Mesodermal cell (in vitro differentiated cells): ENCODE data around the gene ENO4.

Experiments
- H3K27ac ChIP-seq: 2 replicates; pipeline ENCODE4 v1.7.0; 2013; ENCODE audit warnings: mild to moderate bottlenecking, low read depth, low read length, moderate library complexity; ENCODE audit not compliant: severe bottlenecking
- H3K36me3 ChIP-seq: 2 replicates; pipeline ENCODE4 v1.7.1; 2013; ENCODE audit warnings: mild to moderate bottlenecking, low read length, moderate library complexity; ENCODE audit not compliant: control insufficient read depth, insufficient read depth
- H3K4me1 ChIP-seq: one replicate; pipeline ENCODE4 v1.7.1; 2013; ENCODE audit warnings: mild to moderate bottlenecking, low read length; ENCODE audit not compliant: insufficient read depth, control insufficient read depth, poor library complexity, severe bottlenecking
- H3K4me3 ChIP-seq: 2 replicates; pipeline ENCODE4 v1.7.0; 2013; ENCODE audit warnings: low read length, control low read depth, mild to moderate bottlenecking; ENCODE audit not compliant: insufficient read depth, poor library complexity, severe bottlenecking; ENCODE audit errors: extremely low read depth
- H3K9me3 ChIP-seq: 2 replicates; pipeline ENCODE4 v1.7.1; 2013; ENCODE audit warnings: mild to moderate bottlenecking, low read length, moderate library complexity; ENCODE audit not compliant: control insufficient read depth
- WGBS, 2 experiments: methylation state at CpG; one replicate each; pipeline ENCODE4 v1.1.5; 2013; ENCODE audit warnings: missing lambda C conversion rate in 2 of 2; ENCODE audit not compliant: insufficient coverage in 2 of 2; 5-methylcytosine and 5-hydroxymethylcytosine counted together

Gene ENO4

DNA sequence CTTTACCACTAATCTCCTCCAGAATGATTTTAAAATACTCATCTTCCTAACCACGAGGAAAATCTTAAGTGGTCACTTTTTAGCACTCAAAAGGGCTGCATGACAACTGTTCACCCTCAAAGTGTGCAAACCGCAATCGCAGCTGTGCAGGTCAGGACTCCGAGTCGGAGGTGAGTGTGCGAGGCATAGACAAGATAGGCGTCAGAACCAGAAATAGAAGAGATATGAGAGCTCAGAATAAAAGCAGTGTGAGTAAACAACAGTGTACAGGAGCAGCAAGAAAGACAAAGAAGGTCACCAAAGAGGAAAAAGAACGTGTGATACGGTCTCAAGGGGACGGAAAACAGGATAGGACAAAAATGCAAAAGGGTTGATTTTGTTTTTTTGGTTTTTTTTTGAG, 17.5 kb upstream of the ENO4 start:
- H3K9me3 ChIP-seq: no peaks in the 10 kb centered on the region
- no peaks in the 10 kb centered on the region for H3K4me1 ChIP-seq
- H3K4me3 ChIP-seq: no peak overlapping the region
- WGBS, 2 experiments: 84 to 95% methylated on average over 7 to 9 of the region's 10 CpGs
- no peak overlapping the region for H3K27ac ChIP-seq
- H3K36me3 ChIP-seq: no peaks in the 10 kb centered on the region

DNA sequence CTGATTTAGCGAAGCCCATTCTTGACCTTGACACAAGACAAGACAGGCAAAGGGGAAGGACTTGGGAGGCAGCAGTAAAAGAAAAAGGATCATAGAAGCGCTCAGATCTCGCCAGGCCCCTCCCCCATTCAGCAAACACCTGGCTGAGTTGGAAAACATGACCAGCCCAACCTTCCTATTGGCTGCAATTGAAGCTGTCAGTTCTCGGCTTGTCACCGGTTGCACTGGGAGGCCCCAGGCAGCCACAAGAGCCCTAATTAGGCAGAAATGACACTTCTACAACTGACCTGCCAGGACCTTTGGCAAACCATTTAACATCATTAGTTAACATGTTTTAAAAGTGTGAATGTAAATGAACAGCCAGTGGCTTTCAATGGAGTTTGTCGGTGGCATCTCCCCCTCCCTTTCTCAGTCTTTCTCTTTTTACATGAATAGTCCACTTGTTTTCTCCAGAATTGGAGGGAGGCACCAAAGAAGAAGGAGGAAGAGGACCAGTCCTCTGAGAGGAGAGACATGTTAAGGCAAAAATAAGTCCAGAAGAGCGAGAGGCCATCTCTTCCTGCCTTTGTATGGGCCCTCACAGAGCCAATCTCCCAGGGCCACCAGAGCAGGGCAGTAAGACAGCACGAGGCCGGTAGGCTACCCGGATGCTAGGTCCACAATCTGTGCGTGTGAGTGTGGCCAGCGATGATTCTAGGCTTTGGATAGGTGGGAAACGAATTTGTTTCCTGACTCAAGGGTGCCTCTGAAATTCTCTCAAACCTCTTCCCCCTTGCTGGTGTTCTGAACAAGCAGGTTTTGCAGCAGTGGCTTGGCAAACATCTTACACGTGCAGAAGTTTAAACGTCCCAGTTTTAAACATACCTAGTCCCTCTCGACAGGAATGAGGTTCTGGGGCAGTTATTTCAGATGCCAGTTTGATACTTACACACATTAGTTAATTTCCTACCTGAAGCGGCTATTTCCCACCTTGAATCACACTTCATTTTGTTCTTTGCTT, 15.0 kb upstream of the ENO4 start:
- Histone ChIP-seq H3K9me3 (no peaks in the 10 kb centered on the region), H3K4me1 (peaks cover 3% of the 10 kb centered on the region), H3K36me3 (no peaks in the 10 kb centered on the region), H3K27ac (no peak overlapping the region), H3K4me3 (no peak overlapping the region)
- 55 to 62% methylated on average over 12 of the region's 17 CpGs for WGBS, 2 experiments

DNA sequence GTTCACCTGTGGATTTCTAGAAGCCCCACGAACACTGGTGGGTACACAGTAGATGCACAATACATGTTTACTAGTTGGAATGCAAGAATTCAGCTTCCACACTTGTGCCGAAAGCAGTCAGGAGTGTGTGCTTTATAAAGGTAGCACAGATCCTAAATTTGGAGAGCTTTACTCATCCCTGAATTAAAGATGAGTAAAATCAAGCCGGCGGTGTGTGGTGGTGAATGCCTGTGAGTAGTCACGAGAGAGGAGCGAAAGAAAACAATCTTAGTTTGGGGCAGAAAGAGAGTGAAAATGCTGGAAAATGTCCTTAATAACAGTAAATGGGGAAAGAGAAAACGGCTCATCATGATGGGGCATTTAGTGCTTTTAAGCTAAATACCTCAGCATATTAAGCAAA, 13.6 kb upstream of the ENO4 start:
- 52 to 57% methylated on average over 4 to 7 of the region's 7 CpGs for WGBS, 2 experiments
- Histone ChIP-seq H3K4me3 (no peak overlapping the region), H3K4me1 (peaks cover 4% of the 10 kb centered on the region), H3K9me3 (no peaks in the 10 kb centered on the region), H3K36me3 (no peaks in the 10 kb centered on the region), H3K27ac (no peak overlapping the region)

DNA sequence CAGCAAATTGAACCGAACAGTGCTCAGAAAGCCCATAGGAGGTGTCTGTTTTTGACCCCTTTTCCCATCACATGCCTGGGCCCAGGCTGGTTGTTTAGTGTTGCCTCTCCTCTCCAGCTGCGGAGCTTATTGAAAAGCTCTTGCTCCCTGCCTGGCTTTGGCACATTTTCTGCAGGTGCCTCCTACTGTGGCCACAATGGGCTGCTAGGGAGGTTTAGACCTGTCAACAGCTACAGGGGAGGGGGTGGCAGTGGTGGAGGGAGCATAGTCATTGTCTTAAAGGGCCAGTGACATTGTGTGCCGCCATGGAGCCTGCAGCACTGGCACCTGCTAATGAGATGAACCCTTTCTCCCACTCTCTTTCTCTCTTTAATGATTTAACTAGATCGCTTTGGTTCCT, 13.2 kb upstream of the ENO4 start:
- no peaks in the 10 kb centered on the region for H3K36me3 ChIP-seq
- H3K9me3 ChIP-seq: no peaks in the 10 kb centered on the region
- no peak overlapping the region for H3K27ac ChIP-seq
- peaks cover 4% of the 10 kb centered on the region for H3K4me1 ChIP-seq
- no peak overlapping the region for H3K4me3 ChIP-seq
- 11 to 23% methylated on average over 2 to 3 of the region's 4 CpGs for WGBS, 2 experiments

DNA sequence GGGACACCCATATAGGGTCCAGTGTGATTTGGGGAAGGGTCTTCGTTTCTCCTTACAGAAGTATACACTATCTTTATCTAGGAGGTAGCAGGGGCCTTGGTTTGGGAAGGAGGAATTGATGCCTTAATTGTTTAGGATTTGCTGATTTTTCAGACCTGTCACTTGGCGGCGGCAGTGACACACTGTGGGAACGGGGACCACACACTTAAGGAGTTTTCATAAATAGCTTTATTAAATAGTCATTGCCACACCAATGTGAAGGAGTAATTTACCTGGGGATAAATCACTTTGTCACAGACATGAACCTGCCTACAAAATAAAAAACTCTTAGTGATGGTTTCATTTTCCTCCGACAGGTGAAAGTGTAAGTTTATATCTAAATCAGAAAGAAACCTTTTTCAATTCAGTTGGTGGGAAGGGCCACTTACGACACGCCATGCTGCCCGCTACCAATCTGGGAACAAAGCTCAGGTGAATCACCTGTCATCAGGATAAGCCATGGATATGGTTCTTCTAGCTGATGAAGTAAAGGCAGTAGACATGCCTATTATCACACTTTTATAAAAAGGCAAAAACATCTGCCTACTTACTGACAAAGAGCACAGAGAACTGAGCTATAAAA, 12.3 kb upstream of the ENO4 start:
- H3K27ac ChIP-seq: no peak overlapping the region
- no peaks in the 10 kb centered on the region for H3K36me3 ChIP-seq
- H3K4me1 ChIP-seq: peaks cover 4% of the 10 kb centered on the region
- H3K9me3 ChIP-seq: no peaks in the 10 kb centered on the region
- no peak overlapping the region for H3K4me3 ChIP-seq
- 100% methylated on average over 1 of the region's 8 CpGs; no CpG with 5 or more reads in 1 of the 2 experiments for WGBS, 2 experiments

DNA sequence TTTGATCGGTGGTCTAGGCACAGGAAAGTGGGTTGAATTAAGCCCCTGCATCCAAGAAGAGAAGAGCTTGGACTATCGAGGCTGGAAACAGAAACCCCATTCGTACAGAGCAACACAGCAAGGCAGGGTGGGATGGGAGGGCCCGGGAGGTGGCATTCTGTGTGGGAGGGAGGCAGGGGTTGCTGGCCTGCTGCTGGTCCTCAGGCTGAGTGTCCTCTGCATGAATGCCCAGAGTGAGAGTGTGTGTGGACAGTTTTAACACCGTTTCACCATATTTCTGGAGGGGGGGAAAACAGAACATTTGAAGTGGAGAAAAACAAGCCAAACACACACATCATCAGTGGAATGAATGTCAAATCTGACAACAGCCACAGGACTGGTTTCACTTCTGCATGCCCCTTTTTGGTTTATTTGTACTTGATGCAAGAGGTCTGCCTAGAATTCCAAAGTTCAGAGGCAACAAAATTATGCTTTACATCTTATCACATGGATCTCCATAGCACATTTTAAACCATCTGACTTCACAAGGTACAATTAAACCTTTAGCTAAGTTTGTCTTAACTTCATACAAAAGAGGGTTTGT, 11.1 kb upstream of the ENO4 start:
- peaks cover 4% of the 10 kb centered on the region for H3K4me1 ChIP-seq
- 68 to 100% methylated on average over 1 to 4 of the region's 5 CpGs for WGBS, 2 experiments
- no peak overlapping the region for H3K27ac ChIP-seq
- H3K4me3 ChIP-seq: no peak overlapping the region
- H3K36me3 ChIP-seq: no peaks in the 10 kb centered on the region
- no peaks in the 10 kb centered on the region for H3K9me3 ChIP-seq

DNA sequence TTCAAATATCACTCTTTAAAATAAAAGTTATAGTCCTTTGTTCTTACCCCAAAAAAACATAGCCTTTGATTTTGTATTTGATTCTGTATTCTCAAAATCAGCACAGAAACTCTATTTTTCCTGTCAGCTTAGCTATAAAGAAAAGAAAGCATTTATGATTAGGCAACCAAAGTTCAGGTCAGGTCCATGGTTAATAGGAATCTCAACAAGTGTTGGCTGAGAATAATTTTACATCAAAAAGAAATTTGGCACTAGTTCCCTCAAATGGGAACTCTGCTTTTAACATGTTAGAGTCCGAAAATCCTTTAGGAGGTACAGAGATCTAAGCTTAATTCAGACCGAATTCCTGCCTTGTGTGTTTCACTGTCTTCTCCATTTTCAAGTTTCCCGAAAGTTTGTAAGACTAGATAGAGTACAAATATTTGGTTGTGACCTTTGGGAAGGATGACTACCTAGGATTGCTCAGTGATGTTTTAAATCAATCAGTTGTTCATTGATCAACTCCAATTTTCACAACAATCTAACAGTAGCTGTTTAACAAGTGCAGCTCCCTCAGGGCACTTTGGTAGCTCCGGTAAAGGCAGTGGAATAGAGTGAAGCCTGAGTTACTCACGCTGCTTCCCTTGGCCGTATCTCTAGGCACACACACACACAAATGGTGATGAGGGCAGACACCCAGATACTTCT, 8.8 kb upstream of the ENO4 start:
- no peak overlapping the region for H3K27ac ChIP-seq
- H3K36me3 ChIP-seq: no peaks in the 10 kb centered on the region
- 62 to 75% methylated on average over 5 of the region's 6 CpGs for WGBS, 2 experiments
- no peaks in the 10 kb centered on the region for H3K9me3 ChIP-seq
- no peak overlapping the region for H3K4me3 ChIP-seq
- H3K4me1 ChIP-seq: peaks cover 4% of the 10 kb centered on the region

DNA sequence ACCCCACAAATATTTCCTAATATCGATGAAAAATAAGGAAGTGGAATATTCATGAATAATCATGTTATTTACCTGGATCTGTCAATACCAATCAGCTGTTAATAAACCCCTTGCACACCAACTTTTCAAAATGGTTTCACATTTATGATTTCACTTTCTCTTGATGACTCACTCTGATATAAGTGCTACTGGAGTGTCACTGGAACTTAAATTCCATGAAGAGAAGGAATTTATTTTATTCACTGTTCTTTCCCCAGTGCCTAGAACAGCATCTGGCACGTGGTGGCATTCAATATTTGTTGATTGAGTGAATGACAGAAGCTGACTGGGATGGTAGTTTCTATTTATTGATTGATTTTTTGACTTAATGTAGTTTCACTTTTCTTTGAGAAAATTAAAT, 3.5 kb upstream of the ENO4 start:
- no peaks in the 10 kb centered on the region for H3K36me3 ChIP-seq
- H3K9me3 ChIP-seq: no peaks in the 10 kb centered on the region
- H3K27ac ChIP-seq: no peak overlapping the region
- no peak overlapping the region for H3K4me3 ChIP-seq
- H3K4me1 ChIP-seq: peaks cover 4% of the 10 kb centered on the region
- WGBS, 2 experiments: no CpG with 5 or more reads among the region's 2 CpGs

DNA sequence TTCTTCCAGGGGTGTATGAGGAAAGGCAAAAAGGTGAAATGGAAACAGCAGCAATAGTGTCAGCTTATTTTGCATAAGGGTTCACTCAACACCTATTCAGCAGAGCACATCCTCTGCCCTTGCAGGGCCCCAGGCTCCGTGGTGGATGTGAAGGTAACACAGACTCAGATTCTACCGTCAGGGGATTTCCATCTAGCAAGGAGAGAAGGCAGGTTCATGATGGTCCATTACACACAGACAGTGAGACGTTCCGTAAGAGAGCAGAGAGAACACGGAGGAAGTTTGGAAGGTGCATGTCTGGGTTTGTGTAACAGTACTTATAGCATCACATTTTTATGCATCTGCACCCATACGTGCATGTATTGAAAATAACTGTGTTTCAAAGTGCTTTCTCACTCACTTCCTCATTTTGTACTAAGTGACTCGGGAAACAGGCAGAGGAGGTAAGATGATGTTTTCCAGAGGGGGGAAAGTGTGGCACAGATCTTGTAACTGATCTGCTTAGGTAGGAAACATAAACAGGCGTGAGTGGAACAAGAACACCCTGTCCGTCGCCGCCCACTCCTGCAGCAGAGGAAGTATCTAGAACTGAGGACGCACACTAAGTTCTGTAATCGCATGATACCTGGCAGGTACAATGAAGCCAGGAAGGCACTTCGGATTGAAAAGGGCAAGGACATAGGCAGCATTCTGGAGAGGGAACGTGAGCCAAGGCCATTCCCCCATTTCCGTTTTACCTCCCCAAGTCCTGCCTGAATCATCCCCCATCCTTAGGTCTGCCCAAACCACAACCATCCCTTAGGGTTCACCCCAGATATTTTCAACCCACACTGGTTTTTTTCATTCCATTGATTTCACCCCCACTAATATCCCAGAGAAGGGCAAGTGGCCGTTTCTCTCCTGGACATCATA, 1.0 kb upstream of the ENO4 start:
- H3K36me3 ChIP-seq: no peaks in the 10 kb centered on the region
- peak overlapping the region; percentile 64 for H3K4me3 ChIP-seq
- peak overlapping the region; percentile 84 for H3K27ac ChIP-seq
- 86 to 87% methylated on average over 9 to 12 of the region's 17 CpGs for WGBS, 2 experiments
- no peaks in the 10 kb centered on the region for H3K9me3 ChIP-seq
- H3K4me1 ChIP-seq: peaks cover 4% of the 10 kb centered on the region

DNA sequence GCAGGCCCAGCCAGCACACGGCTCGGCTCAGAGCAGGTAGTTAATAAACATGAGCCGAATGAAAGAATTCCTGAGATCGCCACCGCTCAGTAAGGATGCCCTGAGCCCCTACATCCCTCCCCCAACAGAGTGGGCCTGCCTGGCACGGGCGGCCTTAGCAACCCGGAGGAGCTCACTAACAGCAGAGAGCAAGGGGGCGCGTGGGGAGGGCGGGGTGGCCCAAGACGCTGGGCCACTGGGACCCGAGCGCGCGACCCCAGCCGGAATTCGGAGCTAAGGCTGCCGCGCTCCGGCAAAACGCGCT, 403 bp upstream of the ENO4 start:
- Histone ChIP-seq H3K36me3 (no peaks in the 10 kb centered on the region), H3K4me3 (peak overlapping the region; percentile 64), H3K27ac (peak overlapping the region; percentile 84), H3K9me3 (no peaks in the 10 kb centered on the region), H3K4me1 (peaks cover 4% of the 10 kb centered on the region)
- WGBS, 2 experiments: 3 to 5% methylated on average over 20 of the region's 23 CpGs
